Left lobe of liver (tissue), 2 donors: Measurements from ENCODE around the gene HSD11B2. TPM values are rescaled to one million over a fixed set of nuclear protein-coding genes. Genes with fewer than 3 reads are reported as not detected.
A peak's percentile ranks its signal among the peaks of the same experiment; 100 is the strongest.
"Not testable (repeated sequence)": the region's sequence is repeated elsewhere in the genome, so short reads cannot be mapped to it uniquely, and the experiment has no call there.

ENCODE experiments used
- ATAC-seq: fragments of 200-7000 bp; cut with Tn5 transposase; one replicate; pipeline ENCODE4 v1.9.1; 2020; ENCODE audit warnings: mild to moderate bottlenecking, moderate library complexity
- DNase-seq: peaks from one replicate; pipeline ENCODE4 v3.0.0-alpha.2; 2020; ENCODE audit warnings: low spot score
- total RNA-seq: library from RNA; stranded (reverse); gene quantifications from one replicate; pipeline ENCODE4 v1.2.1, GENCODE V29; 2021
- donor health status: DM: no; HTN: no; CAD: no; lungs with moderate emphysema.
- donor health status: DM: no; HTN: yes; CAD: no.

The HSD11B2 gene
- total RNA-seq, 1 donor from 2014 or later: 3.1 TPM

- DNase-seq: no peak
- no peak for ATAC-seq
Observed at GRCh38 chr16:67413978-67414911, 16.7 kb upstream of the HSD11B2 start.

- DNase-seq, ATAC-seq: not testable (repeated sequence)
Observed at GRCh38 chr16:67415421-67415820, 15.5 kb upstream of the HSD11B2 start.

- ATAC-seq: peak; percentile 97
- DNase-seq: peak; percentile 66
Observed at GRCh38 chr16:67415872-67416793, 14.8 kb upstream of the HSD11B2 start, which contains the start of gene ZDHHC1. ZDHHC1 (minus strand) TSS chr16:67416477; CDS start chr16:67407775, 8,702 bp downstream.

GRCh38 chr16:67417333-67418061 is 13.4 kb upstream of the HSD11B2 start:
- ATAC-seq (no peak), DNase-seq (no peak)

- ATAC-seq: no peak
- no peak for DNase-seq
Observed at GRCh38 chr16:67419502-67419901, 11.4 kb upstream of the HSD11B2 start.

GRCh38 chr16:67419931-67420330 is 11.0 kb upstream of the HSD11B2 start:
- DNase-seq: no peak
- ATAC-seq: no peak

- ATAC-seq (no peak), DNase-seq (no peak)
Observed at GRCh38 chr16:67421030-67421429, 9.9 kb upstream of the HSD11B2 start.

- DNase-seq (no peak), ATAC-seq (no peak)
Observed at GRCh38 chr16:67423015-67423414, 7.9 kb upstream of the HSD11B2 start.

- no peak for DNase-seq
- no peak for ATAC-seq
Observed at GRCh38 chr16:67423611-67424260, 7.2 kb upstream of the HSD11B2 start.

GRCh38 chr16:67424261-67424615 is 6.7 kb upstream of the HSD11B2 start:
- DNase-seq (no peak), ATAC-seq (no peak)

GRCh38 chr16:67425061-67425460 is 5.9 kb upstream of the HSD11B2 start:
- ATAC-seq: no peak
- no peak for DNase-seq

- DNase-seq (no peak), ATAC-seq (no peak)
Observed at GRCh38 chr16:67425580-67425979, 5.3 kb upstream of the HSD11B2 start.

- no peak for ATAC-seq
- DNase-seq: no peak
Observed at GRCh38 chr16:67426022-67426421, 4.9 kb upstream of the HSD11B2 start.

GRCh38 chr16:67426950-67427349 is 4.0 kb upstream of the HSD11B2 start:
- DNase-seq (no peak), ATAC-seq (no peak)

- ATAC-seq: peak; percentile 54
- peak; percentile 72 for DNase-seq
Observed at GRCh38 chr16:67428146-67428731, 2.7 kb upstream of the HSD11B2 start.

- no peak for DNase-seq
- ATAC-seq: no peak
Observed at GRCh38 chr16:67429053-67429798, 1.7 kb upstream of the HSD11B2 start.

GRCh38 chr16:67429799-67430503 is 970 bp upstream of the HSD11B2 start:
- ATAC-seq: no peak
- DNase-seq: no peak

- DNase-seq: no peak
- peak; percentile 75 for ATAC-seq
Observed at GRCh38 chr16:67430504-67430976, 381 bp upstream of the HSD11B2 start.
